Hindlimb muscle (tissue), 1 donor: Measurements from ENCODE around the gene AIG1. TPM values are rescaled to one million over a fixed set of nuclear protein-coding genes. Genes with fewer than 3 reads are reported as not detected.
"Not testable (repeated sequence)": the region's sequence is repeated elsewhere in the genome, so short reads cannot be mapped to it uniquely, and the experiment has no call there.

ENCODE experiments used
- DNase-seq: peaks from one replicate; pipeline ENCODE4 v3.0.0-alpha.2; 2013
- polyA plus RNA-seq: library from polyadenylated mRNA; unstranded; fragments of 120-200 nt; gene quantifications from one replicate; pipeline ENCODE4 v1.2.1, GENCODE V29; 2013; ENCODE audit not compliant: insufficient read length

The AIG1 gene
- polyA plus RNA-seq, 1 donor = 35.9 TPM

DNA sequence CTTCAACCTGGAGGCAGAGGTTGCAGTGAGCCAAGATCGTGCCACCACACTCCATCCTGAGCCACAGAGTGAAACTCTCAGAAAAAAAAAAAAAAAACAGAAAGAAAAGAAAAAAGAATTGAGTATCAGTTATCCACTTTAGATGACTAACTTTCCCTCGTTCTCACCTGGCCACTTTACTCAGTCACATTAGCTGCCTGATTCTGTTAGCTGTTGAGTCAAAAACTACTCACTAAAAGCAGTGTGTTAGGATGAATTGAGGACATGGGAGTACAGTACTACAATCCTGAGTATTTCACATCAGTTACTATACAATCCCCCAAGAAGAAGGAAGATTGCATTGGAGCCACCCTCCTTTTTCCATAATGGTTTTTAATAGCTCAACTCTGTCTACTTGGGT, 275.2 kb downstream of the AIG1 start:
- DNase-seq = no peak

DNA sequence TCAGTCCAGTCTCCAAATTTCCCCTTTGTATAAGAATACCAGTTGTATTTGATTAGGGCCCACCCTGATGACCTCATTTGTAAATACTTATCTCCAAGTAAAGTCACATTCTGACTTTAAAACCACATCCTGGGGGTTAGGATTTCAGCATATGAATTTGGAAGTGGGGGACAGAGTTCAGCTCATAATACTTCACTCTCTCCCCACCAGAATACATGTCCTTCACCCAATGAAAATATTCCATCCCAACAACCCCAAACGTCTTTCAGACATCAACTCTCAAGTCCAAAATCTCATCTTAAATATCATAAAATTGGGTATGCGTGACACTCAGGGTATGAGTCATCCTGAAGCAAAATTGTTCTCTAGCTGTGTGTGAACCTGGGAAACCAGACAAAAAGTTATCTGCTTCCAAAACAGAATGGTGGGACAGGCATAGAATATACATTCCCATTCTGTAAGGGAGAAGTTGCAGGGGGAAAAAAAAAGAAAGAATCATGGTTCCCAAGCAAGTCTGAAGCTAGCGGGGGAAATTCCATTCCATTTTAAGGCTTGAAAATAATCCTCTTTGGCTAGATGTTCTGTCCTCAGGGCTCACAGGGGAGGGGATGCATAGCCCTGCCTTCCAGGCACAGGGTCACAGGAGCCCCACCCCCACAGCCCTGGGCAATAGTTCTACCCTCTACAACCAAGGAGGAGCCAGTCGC, 275.9 kb downstream of the AIG1 start:
- no peak for DNase-seq

DNA sequence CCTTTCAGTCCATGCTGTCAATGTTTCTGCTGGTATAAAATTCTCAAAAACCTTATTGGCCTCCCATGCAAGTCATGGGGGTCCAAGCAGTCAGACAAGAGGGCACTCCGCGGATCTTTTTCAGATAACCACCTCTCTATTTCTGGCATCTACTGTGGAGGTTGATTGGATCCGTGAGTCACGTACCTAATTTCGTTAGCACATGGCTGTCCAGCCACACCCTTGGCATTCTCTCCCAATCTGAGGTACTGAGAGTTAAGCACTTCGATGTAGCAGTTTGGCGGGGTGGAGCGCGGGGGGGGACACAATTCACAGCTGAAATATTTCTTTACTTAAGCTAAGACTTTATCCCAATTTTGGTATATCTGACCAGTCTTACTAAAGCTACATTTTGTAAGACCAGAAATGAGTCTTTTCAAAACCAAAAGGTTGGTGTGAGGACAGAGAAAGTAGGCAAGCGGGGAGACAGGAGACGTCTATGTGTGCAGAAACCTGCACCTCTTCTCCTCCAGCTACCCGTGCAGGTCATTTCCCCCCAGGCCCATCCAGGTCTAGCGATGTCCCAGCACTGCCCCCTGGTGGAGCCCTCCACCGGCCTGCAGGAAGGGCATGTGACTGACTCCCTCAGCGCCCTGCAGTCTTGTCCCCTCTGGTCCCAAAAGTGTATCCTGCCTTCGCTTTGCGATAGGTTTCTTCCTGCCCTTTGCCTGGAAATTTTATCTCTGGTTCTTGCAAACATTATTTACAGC, 276.7 kb downstream of the AIG1 start:
- no peak for DNase-seq

DNA sequence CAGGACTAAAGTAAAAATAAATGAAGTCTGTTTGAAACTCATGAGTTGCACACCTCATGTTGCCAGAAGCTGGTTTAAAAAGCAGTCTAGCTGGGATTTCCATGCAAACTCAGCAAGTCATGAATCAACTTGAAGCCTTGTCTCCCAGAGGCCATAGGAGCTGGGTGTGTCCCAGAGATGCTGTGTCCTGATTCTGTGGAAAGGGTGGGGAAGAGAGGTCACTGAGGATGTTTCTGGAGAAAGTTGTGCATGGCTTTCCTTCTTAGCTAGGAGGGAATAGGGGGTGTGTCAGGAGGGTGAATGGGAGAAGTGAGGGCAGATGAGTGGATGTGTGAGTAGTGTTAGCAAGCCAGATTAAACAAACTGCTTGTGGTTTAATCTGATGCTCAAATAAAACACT, 278.5 kb downstream of the AIG1 start:
- no peak for DNase-seq

DNA sequence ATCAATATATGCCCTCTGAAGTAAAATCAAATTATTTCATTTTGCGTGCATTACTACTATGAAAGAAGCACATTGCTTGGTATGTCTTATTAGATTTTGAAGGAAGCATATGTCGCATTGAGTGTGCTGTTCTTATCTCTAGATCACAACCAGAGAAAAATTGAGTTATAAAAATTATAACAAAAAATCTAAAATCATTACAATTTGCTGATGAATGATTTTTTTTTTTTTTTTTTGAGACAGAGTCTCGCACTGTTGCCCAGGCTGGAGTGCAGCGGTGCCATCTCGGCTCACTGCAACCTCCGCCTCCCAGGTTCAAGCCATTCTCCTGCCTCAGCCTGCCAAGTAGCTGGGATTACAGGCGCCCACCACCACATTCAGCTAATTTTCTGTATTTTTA, 284.8 kb downstream of the AIG1 start:
- DNase-seq = not testable (repeated sequence)

DNA sequence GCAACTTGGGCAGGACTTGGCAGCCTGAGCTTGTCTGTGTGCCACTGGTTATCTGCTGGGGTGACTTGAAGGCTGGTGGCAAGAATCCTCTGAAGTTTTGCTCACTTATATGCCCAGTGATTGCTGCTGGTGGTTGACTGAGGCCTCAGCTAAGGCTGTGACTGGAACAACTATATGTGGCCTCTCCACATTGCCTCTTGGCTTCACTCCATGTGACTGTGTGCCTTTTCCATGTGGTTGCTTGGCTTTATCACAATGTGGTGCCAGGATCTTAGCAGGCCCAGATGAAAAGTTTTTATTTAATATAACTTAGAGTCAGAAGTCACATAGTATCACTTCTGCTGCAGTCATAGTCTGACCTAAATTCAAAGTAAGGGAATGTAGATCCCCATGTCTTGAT, 285.3 kb downstream of the AIG1 start:
- no peak for DNase-seq

DNA sequence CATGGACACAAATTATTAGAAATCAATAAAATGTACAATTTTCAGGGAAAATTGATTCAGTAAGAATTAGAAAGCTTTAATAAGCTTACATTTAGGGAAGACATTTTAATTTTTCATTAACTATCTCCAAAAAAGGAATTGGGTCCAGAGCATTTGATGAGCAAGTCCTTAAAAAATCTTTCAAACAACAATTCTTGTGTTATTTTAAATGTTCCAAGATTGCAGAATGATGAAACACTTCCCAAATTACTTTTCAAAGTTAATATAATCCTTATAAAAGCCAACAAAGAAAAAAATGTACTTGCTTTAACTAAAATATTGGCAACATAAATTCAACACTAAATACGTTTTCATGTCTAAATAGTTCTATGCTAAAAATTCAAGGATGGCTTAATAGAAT, 287.8 kb downstream of the AIG1 start:
- no peak for DNase-seq

DNA sequence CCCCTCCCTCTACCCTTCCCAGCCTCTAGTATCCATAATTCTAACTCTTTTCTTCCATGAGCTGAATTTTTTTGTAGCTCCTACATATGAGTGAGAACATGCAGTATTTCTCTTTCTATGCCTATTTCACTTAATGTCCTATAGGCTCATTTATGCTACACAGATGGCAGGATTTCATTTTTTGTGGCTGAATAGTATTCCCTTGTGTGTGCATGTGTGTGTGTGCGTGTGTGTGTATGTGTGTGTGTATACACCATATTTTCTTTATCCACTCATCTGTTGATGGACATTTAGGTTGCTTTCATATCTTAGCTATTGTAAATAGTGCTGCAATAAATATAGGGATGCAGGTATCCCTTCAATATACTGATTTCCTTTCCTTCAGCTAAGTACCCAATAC, 288.8 kb downstream of the AIG1 start:
- DNase-seq = no peak

DNA sequence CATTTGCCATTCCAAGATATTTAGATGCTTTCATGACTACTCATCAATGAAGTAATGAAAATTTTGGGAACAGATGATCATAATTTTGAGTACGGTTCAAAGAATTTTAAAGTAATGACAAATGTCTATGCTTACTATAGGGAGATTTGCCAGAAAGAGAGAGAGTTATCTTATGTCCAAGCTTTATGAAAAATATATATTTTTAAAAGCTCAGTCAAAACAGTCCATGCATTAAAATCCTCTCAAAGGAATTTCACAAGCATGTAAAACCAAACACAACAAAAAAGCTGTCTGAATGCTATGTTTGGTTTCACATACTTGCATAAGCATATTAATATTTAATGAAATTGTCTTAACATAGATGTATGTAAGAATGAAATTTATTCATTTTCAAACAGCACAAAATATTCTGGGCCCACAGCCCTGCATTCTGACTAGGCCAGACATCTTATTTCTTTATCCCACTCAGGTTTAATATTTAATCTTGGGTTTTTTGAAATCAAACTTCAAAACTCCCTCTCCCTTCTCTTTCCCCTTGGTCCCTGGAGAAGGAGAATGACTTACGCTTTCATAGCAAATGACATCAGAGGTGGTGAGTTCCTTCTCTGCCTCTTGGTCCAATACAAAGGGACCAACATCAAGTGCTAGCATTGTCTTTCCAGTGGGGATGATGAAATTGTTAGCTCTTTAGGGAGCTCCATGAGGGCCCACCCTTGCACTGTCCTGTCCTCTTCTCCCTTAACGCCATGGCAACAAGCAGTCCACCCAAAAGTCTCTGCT, 295.6 kb downstream of the AIG1 start:
- DNase-seq = no peak

DNA sequence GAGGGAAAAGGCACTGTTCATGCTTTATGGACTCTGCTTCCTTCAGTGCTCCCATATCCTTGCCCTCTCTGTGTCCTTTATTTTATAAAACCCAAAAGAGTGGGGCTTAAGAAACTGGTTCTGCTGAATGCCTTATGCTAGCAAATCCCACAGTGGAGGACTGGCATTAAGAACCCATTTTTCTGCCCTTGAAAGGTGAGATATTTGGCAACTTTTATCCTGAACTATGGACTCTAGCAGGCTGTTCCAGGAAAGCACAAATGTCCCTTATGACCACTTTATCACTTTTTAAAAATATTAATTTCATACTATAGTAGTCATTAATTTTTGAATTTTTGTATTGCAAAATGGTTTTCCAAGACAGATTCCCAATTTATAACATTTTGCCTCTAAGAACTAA, 296.5 kb downstream of the AIG1 start:
- DNase-seq = no peak

DNA sequence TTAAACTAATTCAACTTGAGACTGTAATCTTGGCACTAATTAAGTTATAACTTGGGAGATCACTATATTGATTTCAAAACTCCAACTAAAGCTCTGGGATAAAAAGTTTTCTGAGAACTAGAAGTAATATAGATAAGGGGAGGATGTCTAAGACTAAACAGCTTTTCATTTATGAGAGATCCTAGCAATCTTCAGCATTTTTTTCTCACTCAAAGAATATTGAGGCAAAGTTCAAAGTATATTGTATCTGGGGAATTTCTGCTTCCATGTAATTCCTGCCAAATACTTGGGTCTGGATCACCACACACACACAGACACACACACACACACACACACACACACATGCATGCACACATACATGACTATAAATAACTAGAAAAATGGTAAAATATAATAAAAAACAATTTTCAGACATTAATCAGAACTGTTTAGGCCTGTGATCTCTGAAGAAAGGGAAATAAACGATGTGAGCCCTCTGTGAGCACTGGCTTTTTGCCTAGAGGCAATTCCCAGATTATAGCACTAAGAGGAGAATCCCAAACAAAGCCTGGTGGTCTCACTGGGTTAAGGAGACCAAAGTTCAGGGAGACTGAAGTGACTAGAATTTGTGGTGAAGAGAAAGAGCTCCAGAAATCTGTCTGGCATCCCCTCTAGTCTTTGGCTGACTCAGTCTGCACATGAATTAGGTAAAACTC, 297.0 kb downstream of the AIG1 start:
- peak; percentile 22 for DNase-seq

DNA sequence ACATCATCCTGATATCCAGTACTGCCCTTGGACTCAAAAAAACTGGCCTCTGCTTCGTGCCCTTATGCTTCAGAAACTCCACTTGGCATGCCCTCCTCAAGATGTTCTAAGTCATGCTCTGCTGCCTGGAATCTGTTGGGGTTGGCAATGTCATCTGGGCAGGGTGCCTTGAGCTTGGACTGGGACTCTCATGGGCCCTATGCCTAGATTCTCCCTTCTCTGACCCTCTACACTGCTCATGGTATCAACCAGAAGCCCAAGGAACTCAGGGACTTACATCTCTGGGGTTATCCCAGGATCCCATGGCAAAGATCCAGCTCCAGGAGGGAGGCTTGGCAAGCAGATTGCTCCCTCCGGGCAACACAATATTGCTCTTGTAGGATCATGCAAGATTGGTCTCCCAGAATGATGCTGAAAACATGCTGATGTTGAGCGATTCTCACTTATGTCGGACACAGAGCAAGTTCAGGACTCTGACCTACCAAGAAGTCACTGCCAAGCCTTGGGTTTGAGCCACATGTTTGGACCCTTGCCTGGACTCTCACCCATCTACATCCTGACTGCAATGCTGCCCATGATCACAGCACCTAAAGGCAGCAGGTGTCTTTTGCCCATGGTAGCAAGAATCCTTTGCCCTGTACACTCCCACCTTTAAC, 301.0 kb downstream of the AIG1 start:
- no peak for DNase-seq

DNA sequence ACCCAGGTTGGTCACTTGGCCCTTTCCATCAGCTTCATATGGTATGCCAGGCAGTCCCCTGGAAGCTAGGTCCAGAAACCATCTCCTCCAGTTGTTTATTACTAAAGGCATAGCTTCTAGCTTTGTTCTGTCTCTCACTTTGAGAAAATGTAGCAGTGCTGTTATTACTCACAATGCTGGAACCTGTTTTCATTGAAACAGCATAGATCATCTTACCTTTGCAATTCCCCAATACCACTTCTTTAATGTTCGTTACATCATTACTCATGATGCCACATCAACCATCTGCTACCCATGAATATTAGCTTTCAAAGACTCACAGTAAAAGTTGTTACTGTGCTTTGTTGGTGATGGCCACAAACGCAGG, 301.5 kb downstream of the AIG1 start:
- no peak for DNase-seq

DNA sequence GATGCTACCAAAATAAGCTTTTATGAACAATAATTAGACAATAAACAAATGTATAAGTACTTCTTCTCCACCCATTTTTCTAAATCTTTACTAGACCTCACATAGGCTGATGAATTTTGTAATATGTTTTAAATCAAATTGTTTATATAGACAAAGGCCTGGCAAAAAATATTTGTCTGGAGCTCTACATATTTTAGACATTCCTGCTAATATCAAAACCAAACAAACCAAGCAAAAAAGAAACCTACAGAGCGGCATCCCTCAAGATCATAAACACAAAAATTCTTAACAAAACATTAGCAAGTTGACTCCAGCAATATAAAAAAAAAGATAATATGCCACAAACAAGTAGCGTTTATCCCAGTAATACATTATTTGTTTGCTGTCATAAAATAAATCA, 302.6 kb downstream of the AIG1 start:
- DNase-seq = no peak

DNA sequence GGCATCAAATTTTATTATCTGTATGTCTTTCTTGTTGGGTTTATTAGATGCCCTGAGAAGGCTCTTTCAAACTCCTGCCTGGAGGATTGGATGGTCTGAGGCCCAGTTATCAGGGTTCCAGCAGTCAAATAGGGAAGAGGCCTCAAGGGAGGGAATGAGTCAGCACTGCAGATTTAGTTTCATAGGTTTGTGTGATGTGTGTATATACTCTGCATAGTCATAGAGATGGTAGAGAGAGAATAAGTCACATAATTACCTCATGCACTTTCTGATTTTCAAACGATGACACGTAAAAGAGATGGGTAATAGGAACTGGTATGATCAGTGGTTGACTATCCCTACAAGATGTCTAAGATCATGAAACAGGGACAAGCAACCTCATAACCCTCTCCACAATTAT, 307.7 kb downstream of the AIG1 start:
- DNase-seq = no peak

DNA sequence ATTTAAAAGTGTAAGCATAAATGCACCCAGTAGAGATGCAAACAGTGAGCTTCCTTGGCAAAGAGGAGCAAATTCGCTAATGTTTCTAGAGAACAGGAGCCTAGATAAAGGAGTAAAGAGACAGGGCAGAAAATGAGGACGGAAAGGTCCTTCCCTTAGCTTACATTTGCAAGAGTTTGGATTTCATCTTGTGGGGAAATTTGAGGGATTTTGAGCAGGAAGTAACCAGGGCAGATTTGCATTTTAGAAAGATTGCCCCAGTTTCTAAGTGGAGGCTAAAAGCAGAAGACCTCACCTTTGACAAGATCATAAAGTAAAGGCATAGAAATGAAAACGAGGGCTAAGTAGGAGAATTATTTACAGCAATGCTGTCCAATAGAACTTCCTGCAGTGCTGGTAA, 309.3 kb downstream of the AIG1 start:
- DNase-seq = no peak

DNA sequence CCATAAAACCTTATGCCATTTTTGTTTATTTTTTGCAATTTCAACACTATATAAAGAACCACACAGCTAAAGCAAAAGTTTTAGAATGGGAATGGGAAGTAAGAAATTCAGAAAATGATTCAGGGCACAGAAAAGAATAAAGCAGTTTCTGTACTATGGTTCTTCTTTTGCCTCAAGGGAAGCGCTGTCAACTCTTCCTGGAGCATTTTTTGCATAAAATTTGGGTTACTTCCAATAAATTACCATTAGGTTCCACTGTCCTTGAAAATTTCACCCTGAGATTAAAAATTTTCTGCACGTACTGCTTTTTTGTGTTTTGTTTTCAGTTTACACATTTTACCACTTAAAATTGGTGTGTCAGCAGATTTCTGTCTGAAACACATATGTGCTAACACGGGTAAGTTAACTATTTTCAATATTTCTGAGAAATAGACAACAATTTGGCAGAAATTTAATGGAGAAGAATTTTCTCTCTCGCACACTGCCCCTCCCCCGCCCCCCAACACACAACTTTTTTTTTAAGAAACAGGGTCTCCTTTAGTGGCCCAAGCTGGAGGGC, 310.2 kb downstream of the AIG1 start:
- no peak for DNase-seq

DNA sequence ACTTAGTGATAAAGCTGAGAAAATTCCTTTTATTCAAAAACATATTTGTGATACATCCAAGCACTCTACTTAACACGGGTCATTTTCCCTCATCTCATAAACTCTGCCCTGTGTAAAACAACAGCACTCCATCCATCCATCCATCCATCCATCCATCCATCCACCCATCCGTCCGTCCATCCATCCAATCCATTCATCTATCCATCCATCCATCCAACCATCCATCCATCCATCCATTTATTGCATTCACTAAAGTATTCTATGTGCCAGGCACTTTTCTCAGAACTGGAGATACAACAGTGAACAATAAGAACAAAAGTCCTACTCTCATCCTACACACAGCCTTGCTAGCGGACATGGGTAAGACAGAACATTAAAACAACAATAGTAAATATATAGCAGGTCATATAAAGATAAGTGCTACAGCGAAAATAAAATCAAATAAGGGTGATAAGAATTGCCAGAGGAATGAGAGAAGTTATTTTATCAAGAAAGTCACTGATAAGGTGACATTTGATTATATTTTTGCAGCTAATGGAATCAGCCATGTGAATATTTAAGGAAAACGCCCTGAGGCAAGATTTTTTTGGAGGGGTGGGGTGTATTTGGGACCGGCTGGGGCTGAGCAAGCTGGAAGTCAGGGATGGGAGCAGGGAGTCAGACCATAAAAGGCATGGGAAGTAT, 311.7 kb downstream of the AIG1 start:
- no peak for DNase-seq

DNA sequence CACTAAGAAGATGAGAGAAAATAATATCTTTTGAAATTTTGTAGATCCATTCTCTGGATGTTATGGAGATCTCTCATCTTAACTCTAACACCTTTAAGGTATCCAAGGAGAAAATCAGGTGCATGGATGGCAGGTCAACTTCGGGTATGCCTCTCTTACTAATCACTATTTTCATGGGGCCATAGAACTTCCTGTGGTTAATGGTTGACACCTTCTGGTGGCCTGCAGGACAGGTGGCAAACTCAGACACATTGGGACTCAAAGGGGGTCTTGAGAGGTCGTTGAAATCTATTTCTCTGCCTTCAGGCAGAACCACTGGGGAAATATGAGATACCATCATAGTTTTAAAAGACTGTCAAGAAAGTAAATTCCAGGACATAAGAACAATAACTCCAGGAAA, 313.3 kb downstream of the AIG1 start:
- DNase-seq = no peak

DNA sequence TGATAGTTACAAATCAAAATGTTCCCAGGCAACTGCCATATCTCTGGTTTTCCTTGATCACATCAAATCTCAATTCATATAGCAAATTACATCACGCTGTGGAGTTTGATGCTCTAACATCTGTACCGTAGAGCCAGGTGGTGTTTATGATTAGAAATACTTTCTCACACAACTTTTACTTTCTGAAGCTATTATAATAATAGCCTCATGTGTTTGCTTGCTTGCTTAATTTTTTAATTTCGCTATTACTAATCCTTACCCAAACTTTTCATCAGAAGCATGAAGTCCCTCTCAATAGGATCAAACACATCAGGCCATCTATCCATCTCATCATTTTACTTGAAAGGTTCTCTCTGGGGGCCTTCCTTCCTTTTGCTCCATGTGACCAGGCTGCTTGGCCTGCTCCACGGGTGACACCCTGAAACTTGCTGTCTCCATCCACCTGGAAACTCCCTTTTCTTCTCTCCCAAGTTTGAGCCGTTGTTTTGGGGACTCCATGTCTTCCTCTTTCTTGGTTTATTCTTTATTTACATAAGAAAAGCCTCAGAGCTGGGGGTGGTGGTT, 314.4 kb downstream of the AIG1 start:
- no peak for DNase-seq

DNA sequence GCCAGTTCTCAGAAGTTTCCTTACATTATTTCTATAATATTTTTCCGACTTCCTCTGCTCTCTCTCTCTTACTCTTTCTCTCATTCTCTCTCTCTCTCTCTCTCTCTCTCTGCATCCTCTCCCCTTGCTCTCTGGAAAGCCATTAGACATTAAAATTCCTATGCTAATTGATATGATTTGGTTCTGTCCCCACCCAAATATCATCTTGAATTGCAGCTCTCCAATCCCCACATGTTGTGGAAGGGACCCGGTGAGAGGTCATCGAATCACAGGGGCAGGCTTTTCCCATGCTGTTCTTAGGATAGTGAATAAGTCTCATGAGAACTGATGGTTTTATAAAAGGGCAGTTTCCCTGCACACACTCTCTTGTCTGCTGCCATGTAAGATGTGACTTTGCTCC, 315.7 kb downstream of the AIG1 start:
- no peak for DNase-seq
